WI38 (cell line): ENCODE data around the gene GPR37.

Experiments used
- H3K4me3 ChIP-seq: 2 replicates; pipeline ENCODE4 v1.5.1; 2011; ENCODE audit warnings: low read depth, mild to moderate bottlenecking, control low read depth, low read length
- TF ChIP-seq, protein P1 (sequence below): IDR thresholded peaks from 2 replicates; pipeline ENCODE4 v1.5.1; 2012; ENCODE audit warnings: low read depth, mild to moderate bottlenecking, control low read depth, low read length

GPR37 gene

DNA sequence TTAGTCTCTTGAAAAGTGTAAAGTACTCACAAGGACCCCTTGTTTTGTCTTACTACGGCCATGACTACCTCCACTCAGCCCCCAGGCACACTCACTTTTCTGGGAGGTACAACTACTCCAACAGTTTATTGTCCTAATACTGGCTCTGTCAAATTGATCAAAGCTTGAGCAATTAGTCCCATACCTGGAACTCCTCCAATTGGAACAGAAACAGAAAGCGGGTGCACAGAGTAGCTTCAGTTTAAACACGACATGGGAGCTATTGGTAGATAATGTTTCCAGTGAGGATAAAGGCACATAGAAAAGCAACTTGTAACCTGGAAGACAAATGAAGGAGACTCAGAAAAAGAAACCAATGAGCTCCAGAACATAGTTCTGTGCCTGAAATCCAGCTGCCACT is 7.7 kb upstream of the GPR37 start:
- no peak overlapping the region for H3K4me3 ChIP-seq
- TF ChIP-seq, protein P1, sequence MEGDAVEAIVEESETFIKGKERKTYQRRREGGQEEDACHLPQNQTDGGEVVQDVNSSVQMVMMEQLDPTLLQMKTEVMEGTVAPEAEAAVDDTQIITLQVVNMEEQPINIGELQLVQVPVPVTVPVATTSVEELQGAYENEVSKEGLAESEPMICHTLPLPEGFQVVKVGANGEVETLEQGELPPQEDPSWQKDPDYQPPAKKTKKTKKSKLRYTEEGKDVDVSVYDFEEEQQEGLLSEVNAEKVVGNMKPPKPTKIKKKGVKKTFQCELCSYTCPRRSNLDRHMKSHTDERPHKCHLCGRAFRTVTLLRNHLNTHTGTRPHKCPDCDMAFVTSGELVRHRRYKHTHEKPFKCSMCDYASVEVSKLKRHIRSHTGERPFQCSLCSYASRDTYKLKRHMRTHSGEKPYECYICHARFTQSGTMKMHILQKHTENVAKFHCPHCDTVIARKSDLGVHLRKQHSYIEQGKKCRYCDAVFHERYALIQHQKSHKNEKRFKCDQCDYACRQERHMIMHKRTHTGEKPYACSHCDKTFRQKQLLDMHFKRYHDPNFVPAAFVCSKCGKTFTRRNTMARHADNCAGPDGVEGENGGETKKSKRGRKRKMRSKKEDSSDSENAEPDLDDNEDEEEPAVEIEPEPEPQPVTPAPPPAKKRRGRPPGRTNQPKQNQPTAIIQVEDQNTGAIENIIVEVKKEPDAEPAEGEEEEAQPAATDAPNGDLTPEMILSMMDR, result no peak

DNA sequence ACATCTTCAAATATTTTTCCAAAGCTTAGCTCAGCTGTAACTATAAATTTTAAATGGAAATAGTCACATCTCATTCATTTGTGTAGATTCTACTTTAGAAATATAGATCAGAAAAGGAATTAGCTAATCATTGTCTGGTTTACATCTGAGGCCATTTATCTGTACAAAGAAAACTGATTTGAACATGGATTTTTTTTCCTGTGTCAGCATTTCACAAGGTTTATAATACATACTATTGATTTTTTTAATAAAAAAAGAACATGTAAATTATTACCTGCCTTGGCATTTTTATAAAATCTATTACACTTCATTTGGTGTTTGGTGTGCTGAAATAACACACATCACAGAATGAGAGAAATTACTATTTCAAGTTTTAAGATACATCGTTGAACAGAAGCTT is 3.5 kb upstream of the GPR37 start:
- no peak overlapping the region for H3K4me3 ChIP-seq
- TF ChIP-seq, protein P1, result no peak

DNA sequence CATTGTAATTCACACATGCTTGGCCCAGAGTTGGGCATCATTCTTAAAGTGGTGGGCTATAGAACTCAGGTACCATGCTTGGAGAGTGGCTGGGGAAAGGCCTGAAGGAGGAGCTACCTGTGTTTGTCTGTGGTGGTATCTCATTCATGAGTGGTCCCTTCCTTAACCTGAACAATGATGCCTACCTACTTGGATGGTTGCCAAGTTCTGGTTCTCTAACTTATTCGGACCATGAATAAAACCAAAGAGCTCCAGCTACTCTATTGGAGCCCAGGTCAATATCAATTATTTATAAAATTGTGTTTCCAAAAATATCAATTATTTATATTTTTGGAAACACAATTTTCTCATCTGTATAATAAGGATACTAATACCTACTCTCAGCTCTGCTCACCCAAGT is 2.9 kb upstream of the GPR37 start:
- H3K4me3 ChIP-seq, result no peak overlapping the region
- TF ChIP-seq, protein P1, result no peak

DNA sequence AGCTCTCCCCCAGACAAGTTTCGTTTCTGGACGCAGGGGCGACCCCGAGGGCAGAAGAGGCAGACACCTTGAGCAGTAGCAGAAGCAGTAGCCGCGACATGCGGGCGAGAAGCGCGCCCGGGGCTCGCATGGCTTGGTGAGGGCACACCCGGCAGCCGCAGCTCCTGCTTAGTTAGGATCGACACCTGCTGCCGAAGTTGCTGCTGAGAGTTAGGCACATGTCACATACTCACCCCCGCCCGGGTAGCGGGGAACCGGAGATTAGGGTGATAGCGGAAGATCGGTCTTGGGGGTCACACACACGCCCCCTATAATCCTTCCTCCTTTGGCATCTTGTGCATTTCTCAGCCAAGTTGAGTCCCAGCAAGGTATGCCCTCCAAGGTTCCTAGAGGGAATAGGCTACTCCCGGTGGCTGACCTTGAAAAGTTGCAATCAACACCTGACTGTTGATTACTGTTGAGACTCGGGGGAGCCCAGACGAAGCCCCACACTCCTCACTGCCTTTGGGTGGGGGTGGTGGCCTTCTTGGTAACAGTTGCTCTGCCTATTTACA is 668 bp downstream of the GPR37 start:
- TF ChIP-seq, protein P1, result no peak
- peak overlapping the region; percentile 83 for H3K4me3 ChIP-seq

DNA sequence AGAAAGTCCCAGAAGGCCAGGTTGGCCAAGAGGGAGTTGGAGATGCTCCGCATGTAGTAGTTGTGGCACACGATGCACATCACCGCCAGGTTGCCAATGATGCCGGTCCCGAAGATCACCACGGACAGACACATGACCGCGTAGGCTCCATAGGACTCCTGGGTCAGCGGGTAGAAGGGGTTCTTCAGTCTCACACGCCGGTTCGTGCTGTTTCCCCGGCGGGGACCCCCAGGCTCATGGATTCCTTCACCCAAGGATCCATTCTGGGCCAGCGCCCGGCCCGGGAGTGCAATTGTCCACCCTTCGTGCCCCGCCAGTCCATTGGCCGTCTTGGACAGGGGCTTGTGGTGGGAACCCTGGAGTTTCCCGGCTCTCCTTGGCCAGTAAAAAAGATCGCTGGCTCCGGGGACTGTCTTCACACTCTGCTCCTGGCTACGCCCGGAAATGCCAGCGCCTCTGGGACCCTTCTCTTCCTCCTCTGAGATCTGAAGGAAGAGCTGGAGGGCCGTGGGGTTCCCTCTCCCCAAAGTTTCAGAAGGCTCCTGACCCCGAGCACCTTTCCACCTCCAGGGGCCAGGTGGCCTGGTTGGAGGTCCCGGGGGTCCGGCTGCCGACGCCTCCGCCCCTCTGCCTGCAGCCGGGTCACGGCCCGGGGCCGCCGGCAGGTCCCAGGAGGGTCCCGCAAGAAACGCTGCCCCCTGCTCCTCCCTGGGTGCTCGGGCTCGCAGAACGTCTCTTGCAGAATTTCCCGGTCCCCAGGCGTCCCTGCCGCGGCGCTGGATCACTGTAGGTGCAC is 1.3 kb downstream of the GPR37 start:
- TF ChIP-seq, protein P1, result no peak
- H3K4me3 ChIP-seq, result peak overlapping the region; percentile 83

DNA sequence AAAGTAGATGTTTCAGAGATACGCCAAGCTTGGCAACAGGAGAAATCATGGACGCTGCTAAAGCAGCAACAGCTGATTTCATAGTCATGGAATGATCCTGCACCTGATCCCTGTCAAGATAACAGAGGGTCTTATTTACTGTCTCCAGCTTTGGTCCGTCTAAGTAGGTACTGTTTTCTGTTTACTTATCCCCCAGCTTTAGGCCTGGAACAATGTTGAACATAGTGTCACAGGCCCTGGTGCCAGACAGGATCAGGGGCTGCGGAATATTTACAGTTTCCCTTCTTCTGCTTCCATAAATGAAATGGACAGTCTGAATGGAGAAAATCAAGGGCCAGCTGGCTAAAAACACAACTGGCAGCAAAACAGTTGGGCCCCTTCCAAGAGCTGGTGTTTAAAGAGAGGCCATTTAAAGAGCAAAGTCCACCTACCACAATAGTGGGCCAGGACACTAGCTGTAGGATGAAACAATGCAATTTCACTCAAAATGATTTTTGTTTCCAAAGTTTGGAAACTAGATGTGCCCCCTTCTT is 2.9 kb downstream of the GPR37 start:
- TF ChIP-seq, protein P1, result no peak
- peak overlapping the region; percentile 83 for H3K4me3 ChIP-seq

DNA sequence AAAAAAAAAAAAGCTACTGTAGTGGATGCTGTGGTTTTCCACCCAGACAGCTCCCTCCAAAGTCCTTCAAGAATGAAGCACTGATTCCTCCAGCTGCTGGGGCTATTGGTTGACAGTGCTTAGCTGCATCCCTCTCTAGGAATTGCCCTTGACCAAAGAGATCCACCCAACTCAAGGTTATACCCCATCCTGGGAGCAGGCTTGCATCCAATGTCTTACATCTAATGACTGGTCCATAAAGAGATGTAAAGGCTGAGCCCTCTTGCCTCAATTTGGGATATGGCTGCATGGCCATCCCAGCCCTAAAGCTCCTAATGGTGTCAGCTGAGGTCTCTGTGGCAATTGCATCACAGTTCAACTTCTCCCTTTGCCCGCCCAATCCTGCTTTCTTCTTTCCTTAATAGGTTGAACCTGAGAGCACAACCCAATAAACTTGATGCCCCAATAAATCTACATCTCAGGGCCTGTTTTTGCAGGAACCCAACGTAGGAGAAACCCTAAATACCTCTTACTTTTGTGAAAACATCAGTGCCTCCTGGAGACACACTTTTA is 4.4 kb downstream of the GPR37 start:
- H3K4me3 ChIP-seq, result peak overlapping the region; percentile 83
- TF ChIP-seq, protein P1, result no peak
